Endodermal cell (in vitro differentiated cells): Measurements from ENCODE around the gene CAMKK2. TPM values are rescaled to one million over a fixed set of nuclear protein-coding genes. Genes with fewer than 3 reads are reported as not detected.

Source experiments
- DNase-seq: peaks from one replicate; pipeline ENCODE4 v3.0.0-alpha.2; 2017
- H3K27ac ChIP-seq: 2 replicates; pipeline ENCODE4 v1.5.1; 2013; ENCODE audit warnings: mild to moderate bottlenecking, low read depth, low read length, moderate library complexity
- H3K27me3 ChIP-seq: 2 replicates; pipeline ENCODE4 v1.6.1; 2013; ENCODE audit warnings: mild to moderate bottlenecking, low read length, moderate library complexity; ENCODE audit not compliant: insufficient read depth, control insufficient read depth, poor library complexity, severe bottlenecking
- H3K36me3 ChIP-seq: 2 replicates; pipeline ENCODE4 v1.7.0; 2013; ENCODE audit warnings: mild to moderate bottlenecking, low read length, moderate library complexity; ENCODE audit not compliant: control insufficient read depth, insufficient read depth
- H3K4me1 ChIP-seq: one replicate; pipeline ENCODE4 v1.7.0; 2013; ENCODE audit warnings: low read length; ENCODE audit not compliant: control insufficient read depth, insufficient read depth
- H3K4me3 ChIP-seq: 2 replicates; pipeline ENCODE4 v1.5.1; 2013; ENCODE audit warnings: mild to moderate bottlenecking, low read length, moderate library complexity
- H3K9ac ChIP-seq: 2 replicates; pipeline ENCODE4 v1.6.1; 2013; ENCODE audit warnings: mild to moderate bottlenecking, low read length, moderate library complexity; ENCODE audit not compliant: poor library complexity, severe bottlenecking; ENCODE audit errors: extremely low read depth
- H3K9me3 ChIP-seq: 2 replicates; pipeline ENCODE4 v1.6.1; 2013; ENCODE audit warnings: mild to moderate bottlenecking, low read length, moderate library complexity; ENCODE audit not compliant: control insufficient read depth
- H3K27ac Mint-ChIP-seq: 2 replicates; pipeline ENCODE4 v1.8.0; 2020; ENCODE audit warnings: mixed read lengths
- H3K27me3 Mint-ChIP-seq: 2 replicates; pipeline ENCODE4 v1.8.0; 2021; ENCODE audit warnings: mild to moderate bottlenecking, mixed read lengths; ENCODE audit not compliant: insufficient read depth
- H3K36me3 Mint-ChIP-seq: 2 replicates; pipeline ENCODE4 v1.8.0; 2020; ENCODE audit warnings: low read depth, mixed read lengths
- H3K4me1 Mint-ChIP-seq: 2 replicates; pipeline ENCODE4 v1.8.0; 2020; ENCODE audit warnings: mixed read lengths
- H3K4me3 Mint-ChIP-seq: 2 replicates; pipeline ENCODE4 v1.8.0; 2020; ENCODE audit warnings: mild to moderate bottlenecking, moderate library complexity, mixed read lengths
- H3K9me3 Mint-ChIP-seq: 2 replicates; pipeline ENCODE4 v1.8.0; 2020; ENCODE audit warnings: mild to moderate bottlenecking, mixed read lengths
- WGBS, 2 experiments: methylation state at CpG; one replicate each; pipeline versions ENCODE4 v1.1.5 to v1.1.7; 2013; ENCODE audit warnings: missing lambda C conversion rate in 2 of 2, mixed read lengths in 1 of 2; ENCODE audit not compliant: insufficient coverage in 1 of 2, insufficient read length in 1 of 2; 5-methylcytosine and 5-hydroxymethylcytosine counted together
- total RNA-seq, 2 donors: library from RNA; stranded (reverse); fragmentation: NEBNext Ultra II Directional in 1 of 2; extraction: Animal tissue kit (Norgen Biotek cat#: 25700) in 1 of 2; gene quantifications; 2 replicates in 1 of 2; 3 replicates in 1 of 2; pipeline ENCODE4 v1.2.1, GENCODE V29; 2021
- TF ChIP-seq, protein P1 (sequence below): fragments of 200-600 bp; sonication (generic); conservative IDR thresholded peaks from 2 replicates; pipeline ENCODE4 v1.5.0; 2021; ENCODE audit warnings: antibody characterized with exemption, mild to moderate bottlenecking

The CAMKK2 gene
- total RNA-seq, 2 donors from 2014 or later = 95.8 to 113 TPM

DNA sequence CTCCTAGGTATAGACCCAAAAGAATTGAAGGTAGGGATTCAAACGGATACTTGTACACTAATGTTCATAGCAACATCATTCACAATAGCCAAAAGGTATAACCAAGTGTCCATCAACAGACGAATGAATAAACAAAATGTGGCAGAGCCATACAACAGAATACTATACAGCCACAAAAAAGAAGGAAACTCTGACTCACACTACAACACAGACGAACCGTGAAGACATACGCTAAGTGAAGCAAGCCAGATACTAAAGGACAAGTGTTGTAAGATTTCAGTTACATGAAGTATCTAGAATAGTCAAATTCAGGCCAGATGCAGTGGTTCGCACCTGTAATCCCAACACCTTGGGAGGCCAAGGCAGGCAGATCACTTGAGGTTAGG lies 19.1 kb downstream of the CAMKK2 start:
- DNase-seq = no peak
- TF ChIP-seq, protein P1, sequence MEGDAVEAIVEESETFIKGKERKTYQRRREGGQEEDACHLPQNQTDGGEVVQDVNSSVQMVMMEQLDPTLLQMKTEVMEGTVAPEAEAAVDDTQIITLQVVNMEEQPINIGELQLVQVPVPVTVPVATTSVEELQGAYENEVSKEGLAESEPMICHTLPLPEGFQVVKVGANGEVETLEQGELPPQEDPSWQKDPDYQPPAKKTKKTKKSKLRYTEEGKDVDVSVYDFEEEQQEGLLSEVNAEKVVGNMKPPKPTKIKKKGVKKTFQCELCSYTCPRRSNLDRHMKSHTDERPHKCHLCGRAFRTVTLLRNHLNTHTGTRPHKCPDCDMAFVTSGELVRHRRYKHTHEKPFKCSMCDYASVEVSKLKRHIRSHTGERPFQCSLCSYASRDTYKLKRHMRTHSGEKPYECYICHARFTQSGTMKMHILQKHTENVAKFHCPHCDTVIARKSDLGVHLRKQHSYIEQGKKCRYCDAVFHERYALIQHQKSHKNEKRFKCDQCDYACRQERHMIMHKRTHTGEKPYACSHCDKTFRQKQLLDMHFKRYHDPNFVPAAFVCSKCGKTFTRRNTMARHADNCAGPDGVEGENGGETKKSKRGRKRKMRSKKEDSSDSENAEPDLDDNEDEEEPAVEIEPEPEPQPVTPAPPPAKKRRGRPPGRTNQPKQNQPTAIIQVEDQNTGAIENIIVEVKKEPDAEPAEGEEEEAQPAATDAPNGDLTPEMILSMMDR = no peak
- H3K27ac ChIP-seq = no peak overlapping the region
- H3K9me3 ChIP-seq = no peaks in the 10 kb centered on the region
- no peak overlapping the region for H3K4me3 Mint-ChIP-seq
- no peaks in the 10 kb centered on the region for H3K9me3 Mint-ChIP-seq
- no peak overlapping the region for H3K27ac Mint-ChIP-seq
- WGBS, 2 experiments = 87 to 90% methylated on average over 2 to 6 of the region's 6 CpGs
- peaks cover 61% of the 10 kb centered on the region for H3K36me3 Mint-ChIP-seq
- peaks cover 22% of the 10 kb centered on the region for H3K36me3 ChIP-seq
- peaks cover 31% of the 10 kb centered on the region for H3K4me1 Mint-ChIP-seq
- no peak overlapping the region for H3K4me3 ChIP-seq
- no peak overlapping the region for H3K9ac ChIP-seq
- H3K4me1 ChIP-seq = peaks cover 6% of the 10 kb centered on the region
- no peaks in the 10 kb centered on the region for H3K27me3 Mint-ChIP-seq
- no peaks in the 10 kb centered on the region for H3K27me3 ChIP-seq

DNA sequence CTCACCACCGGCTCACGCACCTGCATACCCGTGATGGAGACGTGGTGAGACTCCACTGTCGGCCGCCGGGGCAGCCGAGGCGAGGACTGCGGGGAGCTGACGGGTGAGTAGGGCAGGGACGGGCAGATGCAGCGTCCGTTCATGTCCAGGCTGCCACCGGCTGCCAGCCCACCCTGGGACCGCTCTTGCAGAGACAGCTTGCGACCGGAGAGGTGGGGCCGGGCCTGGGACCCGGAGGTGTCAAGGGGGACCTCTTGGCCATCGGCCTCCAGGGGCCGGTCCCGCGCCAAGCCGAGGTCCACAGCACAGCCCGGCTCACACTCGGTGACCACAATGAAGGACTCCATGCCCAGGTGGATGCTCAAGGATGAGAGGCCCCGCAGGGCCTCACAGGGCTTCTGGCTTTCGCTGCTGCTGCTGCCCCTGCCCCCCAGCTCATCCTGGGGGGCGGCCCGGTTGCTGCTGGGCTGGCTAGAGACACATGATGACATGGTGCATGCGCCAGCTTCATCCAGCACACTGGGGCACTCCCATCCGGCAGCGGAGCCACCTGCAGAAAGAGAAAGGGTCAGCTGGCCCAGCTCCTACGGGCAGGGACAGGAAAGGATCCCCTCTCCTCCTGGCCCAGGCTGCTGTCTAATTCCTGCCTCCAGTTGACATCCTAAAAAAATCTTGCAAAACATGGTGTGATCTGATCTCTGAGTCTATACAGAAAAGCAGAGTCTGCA lies 22.3 kb downstream of the CAMKK2 start:
- Mint-ChIP-seq H3K36me3 (peaks cover 77% of the 10 kb centered on the region), H3K27me3 (no peaks in the 10 kb centered on the region), H3K4me1 (peaks cover 5% of the 10 kb centered on the region), H3K4me3 (no peak overlapping the region), H3K27ac (peak overlapping the region; percentile 64), H3K9me3 (no peaks in the 10 kb centered on the region)
- Histone ChIP-seq H3K9ac (no peak overlapping the region), H3K4me3 (no peak overlapping the region), H3K9me3 (no peaks in the 10 kb centered on the region), H3K27ac (no peak overlapping the region), H3K27me3 (no peaks in the 10 kb centered on the region), H3K36me3 (peaks cover 38% of the 10 kb centered on the region), H3K4me1 (peaks cover under 1% of the 10 kb centered on the region)
- 96 to 98% methylated on average over 31 to 35 of the region's 35 CpGs for WGBS, 2 experiments
- TF ChIP-seq, protein P1 = no peak
- DNase-seq = no peak

DNA sequence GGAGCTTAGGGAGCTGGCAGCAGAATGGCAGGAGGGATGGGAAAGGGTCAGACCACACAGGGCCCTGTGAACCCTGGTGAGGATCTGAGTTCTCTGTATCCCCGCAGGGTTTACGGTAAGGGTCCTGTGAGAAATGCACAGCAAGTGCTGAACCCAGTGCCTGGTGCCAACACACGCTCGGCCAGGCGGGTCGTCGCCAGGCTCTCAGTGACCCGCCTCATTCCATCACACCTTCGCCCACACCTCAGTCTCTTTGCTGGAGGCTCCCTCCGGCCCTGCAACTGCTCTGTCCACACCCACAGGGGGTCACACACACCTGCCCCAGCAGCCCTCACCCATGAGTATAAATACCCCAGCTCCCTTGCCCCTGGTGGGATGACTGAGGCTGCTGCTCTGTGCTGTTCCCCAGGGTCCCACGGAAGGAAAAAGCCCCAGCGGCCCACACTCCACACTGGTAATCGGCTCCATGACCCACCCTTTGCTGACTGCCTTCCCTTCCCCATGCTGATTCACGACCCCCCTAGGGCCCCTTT lies 23.1 kb downstream of the CAMKK2 start:
- Histone ChIP-seq H3K27ac (no peak overlapping the region), H3K9me3 (no peaks in the 10 kb centered on the region), H3K27me3 (no peaks in the 10 kb centered on the region), H3K36me3 (peaks cover 39% of the 10 kb centered on the region), H3K4me1 (no peaks in the 10 kb centered on the region), H3K4me3 (no peak overlapping the region), H3K9ac (no peak overlapping the region)
- Mint-ChIP-seq H3K4me3 (no peak overlapping the region), H3K27me3 (no peaks in the 10 kb centered on the region), H3K36me3 (peaks cover 77% of the 10 kb centered on the region), H3K27ac (peak overlapping the region; percentile 64), H3K9me3 (no peaks in the 10 kb centered on the region), H3K4me1 (no peaks in the 10 kb centered on the region)
- DNase-seq = no peak
- TF ChIP-seq, protein P1 = no peak
- 94 to 100% methylated on average over 11 to 14 of the region's 14 CpGs for WGBS, 2 experiments
